ENCODE results near the gene TENM4.

GRCh38 chr11:79367844-79368243, 73.0 kb downstream of the TENM4 start:
- TF ChIP-seq POLR2AphosphoS5 (IDR thresholded peaks at IDR 0.05; ENCODE audit: low read depth, low read length) (no peak), EZH2 (conservative IDR thresholded peaks at IDR 0.05; ENCODE audit: low read depth, low read length) (no peak), SMC3 (IDR thresholded peaks at IDR 0.05; ENCODE audit: low read length) (no peak), ZNF766 (CRISPR knock-in tag; IDR thresholded peaks at IDR 0.05; ENCODE audit: borderline replicate concordance) (no peak), TARDBP (CRISPR knock-in tag; IDR thresholded peaks at IDR 0.05) (no peak), CTCF (CRISPR knock-in tag; IDR thresholded peaks at IDR 0.05) (no peak), RAD51 (IDR thresholded peaks at IDR 0.05; ENCODE audit: borderline replicate concordance) (no peak), EP300 (IDR thresholded peaks at IDR 0.05; ENCODE audit: low read depth in 2 of 2, low read length in 2 of 2) (no peak), EP300 (CRISPR knock-in tag; IDR thresholded peaks at IDR 0.05; ENCODE audit: borderline replicate concordance) (no peak), KDM5A (IDR thresholded peaks at IDR 0.05; ENCODE audit: borderline replicate concordance, low read length) (no peak), ZBTB4 (CRISPR knock-in tag; IDR thresholded peaks at IDR 0.05; ENCODE audit: borderline replicate concordance) (no peak), TAF1 (CRISPR knock-in tag; IDR thresholded peaks at IDR 0.05) (no peak)

Data from HepG2 (cell line).